AG04450 (cell line): ENCODE measurements around the gene PEA15. TPM values are rescaled to one million over a fixed set of nuclear protein-coding genes. Genes with fewer than 3 reads are reported as not detected.

Experiments used
- CTCF ChIA-PET: fragments of 300-600, 350-600 bp; formaldehyde crosslinking; extraction: SDS; loops from one replicate; lab custom pipeline; 2022; ENCODE audit warnings: antibody characterized with exemption, inconsistent platforms; lab: Charles Lee
- POLR2A ChIA-PET: fragments of 350-600 bp; formaldehyde crosslinking; extraction: SDS; loops from one replicate; lab custom pipeline; 2021; ENCODE audit warnings: antibody characterized with exemption, inconsistent platforms; lab: Yijun Ruan, JAX
- DNase-seq: peaks from one replicate; pipeline ENCODE4 v3.0.0-alpha.2; 2011; ENCODE audit warnings: low read depth, low spot score
- H3K27ac ChIP-seq: one replicate; pipeline ENCODE4 v1.5.1; 2012; ENCODE audit warnings: low read depth, low read length, control low read depth
- H3K27me3 ChIP-seq: one replicate; pipeline ENCODE4 v1.6.0; 2012; ENCODE audit warnings: low read length; ENCODE audit not compliant: control insufficient read depth, insufficient read depth
- H3K4me3 ChIP-seq: 2 replicates; pipeline ENCODE4 v1.5.1; 2011; ENCODE audit warnings: mild to moderate bottlenecking, low read depth, low read length, control low read depth
- H3K9me3 ChIP-seq: 2 replicates; pipeline ENCODE4 v1.5.1; 2012; ENCODE audit warnings: low read length; ENCODE audit not compliant: control insufficient read depth, insufficient read depth
- polyA plus RNA-seq: library from polyadenylated mRNA; depleted of rRNA; stranded (reverse); fragments of >200 nt; gene quantifications from 2 replicates; pipeline ENCODE4 v1.2.3, GENCODE V29; 2011
- TF ChIP-seq, protein P1 (sequence below): IDR thresholded peaks from 2 replicates; pipeline ENCODE4 v1.5.1; 2011; ENCODE audit warnings: low read depth, low read length, control low read depth, inconsistent platforms

PEA15 gene
- polyA plus RNA-seq, 1 experiment: 512 TPM

DNA sequence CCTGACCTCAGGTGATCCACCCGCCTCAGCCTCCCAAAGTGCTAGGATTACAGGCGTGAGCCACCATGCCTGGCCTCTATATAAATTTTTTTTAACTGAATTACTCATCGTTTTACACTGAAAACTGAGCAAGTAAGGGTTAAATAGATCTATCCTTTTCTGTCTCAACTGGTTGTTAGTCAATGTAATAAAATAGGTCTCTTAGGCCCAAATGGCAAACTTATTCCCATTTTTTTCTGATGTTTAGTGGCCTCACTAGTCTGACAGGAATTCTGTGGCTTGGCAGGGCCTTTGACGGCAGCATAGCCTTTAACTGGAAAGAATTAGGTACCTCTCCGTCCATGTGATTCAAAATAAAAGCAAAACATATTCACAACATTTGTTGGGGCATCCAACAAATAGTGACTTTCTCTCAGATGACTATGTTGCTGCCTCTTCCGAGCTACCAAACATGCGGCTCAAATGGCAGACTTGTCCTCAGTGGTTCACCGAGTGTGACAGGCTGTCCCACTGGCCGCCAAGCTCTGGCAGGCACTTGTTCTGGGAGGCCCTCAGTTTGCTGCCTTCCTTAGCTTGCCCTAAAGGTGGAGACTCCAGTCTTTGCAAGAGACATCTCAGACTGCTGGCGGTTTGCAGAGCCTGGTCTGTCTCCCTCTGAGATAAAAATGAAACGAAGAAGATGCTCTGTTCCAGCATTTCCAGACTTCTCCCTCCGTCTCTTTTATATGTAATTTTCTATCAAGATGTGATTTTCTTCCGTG is 36.4 kb upstream of the PEA15 start:
- Histone ChIP-seq H3K27ac (no peak overlapping the region), H3K4me3 (no peak overlapping the region), H3K27me3 (peaks cover 24% of the 10 kb centered on the region), H3K9me3 (no peaks in the 10 kb centered on the region)
- ChIA-PET POLR2A (no interaction called here), CTCF (interaction anchor here (0.7 to 0.9 kb wide), 3 partner anchors 25 to 84 kb away, joined by 3 to 5 read pairs (median 4); no protein-coding TSS in a partner anchor)
- TF ChIP-seq, protein P1, sequence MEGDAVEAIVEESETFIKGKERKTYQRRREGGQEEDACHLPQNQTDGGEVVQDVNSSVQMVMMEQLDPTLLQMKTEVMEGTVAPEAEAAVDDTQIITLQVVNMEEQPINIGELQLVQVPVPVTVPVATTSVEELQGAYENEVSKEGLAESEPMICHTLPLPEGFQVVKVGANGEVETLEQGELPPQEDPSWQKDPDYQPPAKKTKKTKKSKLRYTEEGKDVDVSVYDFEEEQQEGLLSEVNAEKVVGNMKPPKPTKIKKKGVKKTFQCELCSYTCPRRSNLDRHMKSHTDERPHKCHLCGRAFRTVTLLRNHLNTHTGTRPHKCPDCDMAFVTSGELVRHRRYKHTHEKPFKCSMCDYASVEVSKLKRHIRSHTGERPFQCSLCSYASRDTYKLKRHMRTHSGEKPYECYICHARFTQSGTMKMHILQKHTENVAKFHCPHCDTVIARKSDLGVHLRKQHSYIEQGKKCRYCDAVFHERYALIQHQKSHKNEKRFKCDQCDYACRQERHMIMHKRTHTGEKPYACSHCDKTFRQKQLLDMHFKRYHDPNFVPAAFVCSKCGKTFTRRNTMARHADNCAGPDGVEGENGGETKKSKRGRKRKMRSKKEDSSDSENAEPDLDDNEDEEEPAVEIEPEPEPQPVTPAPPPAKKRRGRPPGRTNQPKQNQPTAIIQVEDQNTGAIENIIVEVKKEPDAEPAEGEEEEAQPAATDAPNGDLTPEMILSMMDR: no peak
- no peak for DNase-seq

DNA sequence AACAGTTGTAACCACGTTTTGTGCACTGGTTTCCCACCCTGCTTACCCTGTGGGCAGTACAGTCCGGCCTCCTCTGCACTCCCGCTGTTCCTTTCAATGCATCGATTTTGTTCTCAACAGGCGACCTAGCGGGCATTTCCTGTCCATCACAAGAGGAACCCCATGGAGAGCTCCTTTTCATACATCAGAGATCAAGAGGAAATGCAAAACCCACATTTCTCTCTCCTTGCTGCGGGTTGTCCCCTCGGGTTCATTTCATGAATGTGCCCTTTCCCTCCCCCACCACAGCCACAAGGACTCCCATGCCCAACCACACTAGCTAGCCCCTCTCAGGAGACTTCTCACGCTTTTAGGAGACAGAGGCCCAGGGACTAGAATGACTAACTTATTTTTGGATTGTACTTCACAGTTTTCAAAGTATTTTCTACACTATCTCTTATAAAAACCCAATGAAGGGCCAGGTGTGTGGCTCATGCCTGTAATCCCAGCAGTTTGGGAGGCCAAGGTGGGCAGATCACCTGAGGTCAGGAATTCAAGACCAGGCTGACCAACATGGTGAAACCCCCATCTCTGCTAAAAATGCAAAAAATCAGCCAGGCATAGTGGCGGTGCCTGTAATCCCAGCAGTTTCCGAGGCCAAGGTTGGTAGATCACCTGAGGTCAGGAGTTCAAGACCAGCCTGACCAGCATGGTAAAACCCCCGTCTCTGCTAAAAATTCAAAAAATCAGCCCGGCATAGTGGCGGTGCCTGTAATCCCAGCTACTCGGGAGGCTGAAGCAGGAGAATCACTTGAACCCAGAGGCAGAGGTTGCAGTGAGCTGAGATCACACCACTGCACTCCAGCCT is 35.4 kb upstream of the PEA15 start:
- TF ChIP-seq, protein P1: no peak
- DNase-seq: no peak
- Histone ChIP-seq H3K4me3 (no peak overlapping the region), H3K9me3 (no peaks in the 10 kb centered on the region), H3K27me3 (peaks cover 27% of the 10 kb centered on the region), H3K27ac (no peak overlapping the region)
- CTCF ChIA-PET: interaction anchor here (0.7 to 1.2 kb wide), 4 partner anchors 23 to 85 kb away, joined by 3 to 5 read pairs (median 4); no protein-coding TSS in a partner anchor
- POLR2A ChIA-PET: no interaction called here

DNA sequence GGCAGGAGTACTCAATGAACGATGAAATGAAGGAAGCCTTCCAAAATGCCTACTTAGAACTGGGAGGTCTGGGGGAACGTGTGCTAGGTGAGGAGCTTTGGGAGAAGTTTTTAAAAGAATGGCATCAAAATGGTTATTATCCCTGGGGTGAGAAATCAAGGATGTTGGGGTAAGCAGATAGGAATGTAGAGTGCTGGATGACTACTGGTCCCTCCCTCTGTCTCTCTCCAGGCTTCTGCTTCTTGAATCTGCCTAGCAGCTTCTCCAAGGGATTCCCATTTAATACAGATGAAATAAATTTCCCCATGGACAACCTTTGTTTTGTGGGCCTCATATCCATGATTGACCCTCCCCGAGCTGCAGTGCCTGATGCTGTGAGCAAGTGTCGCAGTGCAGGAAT is 33.8 kb upstream of the PEA15 start:
- Histone ChIP-seq H3K4me3 (no peak overlapping the region), H3K27me3 (peaks cover 33% of the 10 kb centered on the region), H3K9me3 (no peaks in the 10 kb centered on the region), H3K27ac (no peak overlapping the region)
- POLR2A ChIA-PET: no interaction called here
- TF ChIP-seq, protein P1: no peak
- CTCF ChIA-PET: interaction anchor here (0.9 to 1.2 kb wide), 2 partner anchors 22 to 81 kb away, joined by 4 read pairs; no protein-coding TSS in a partner anchor
- no peak for DNase-seq

DNA sequence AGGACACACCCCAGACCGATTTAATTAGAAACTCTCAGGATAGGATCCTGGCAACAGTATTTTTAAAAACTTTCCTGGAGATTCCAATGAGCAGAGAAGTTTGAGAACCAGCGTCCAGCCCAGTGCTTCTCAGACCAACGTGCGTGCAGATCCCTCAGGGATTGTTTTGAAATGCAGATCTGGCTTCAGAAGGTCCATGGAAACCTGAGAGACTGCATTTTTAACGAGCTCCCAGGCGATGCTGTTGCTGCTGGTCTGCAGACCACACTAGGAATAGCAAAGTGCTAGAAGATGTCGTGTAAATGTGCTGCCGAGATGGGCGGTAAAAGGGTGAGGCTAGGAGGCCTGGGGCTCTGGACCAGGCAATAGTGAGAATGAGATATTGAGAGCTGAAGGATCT is 33.2 kb upstream of the PEA15 start:
- Histone ChIP-seq H3K27ac (no peak overlapping the region), H3K4me3 (no peak overlapping the region), H3K9me3 (no peaks in the 10 kb centered on the region), H3K27me3 (peaks cover 28% of the 10 kb centered on the region)
- no peak for DNase-seq
- ChIA-PET POLR2A (no interaction called here), CTCF (interaction anchor here (0.6 kb wide), 1 partner anchor 21 kb away, joined by 4 read pairs; no protein-coding TSS in a partner anchor)
- TF ChIP-seq, protein P1: no peak

DNA sequence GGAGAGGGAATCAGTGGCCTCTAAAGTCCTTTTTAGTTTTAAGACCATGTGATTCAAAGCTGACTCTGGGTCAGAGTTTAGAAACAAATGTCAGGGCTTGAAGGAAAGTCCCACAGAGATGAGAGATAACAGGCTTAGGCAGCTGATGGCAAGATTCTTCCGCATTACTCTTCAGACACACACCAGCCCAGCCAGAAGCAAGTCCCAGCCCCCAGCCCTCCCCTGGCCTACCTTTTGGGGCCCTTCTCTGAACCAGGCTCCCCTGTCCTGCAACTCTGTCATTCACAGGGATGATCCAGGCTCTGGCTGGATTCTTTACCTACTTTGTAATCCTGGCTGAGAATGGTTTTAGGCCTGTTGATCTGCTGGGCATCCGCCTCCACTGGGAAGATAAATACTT is 28.0 kb upstream of the PEA15 start:
- no peaks in the 10 kb centered on the region for H3K9me3 ChIP-seq
- TF ChIP-seq, protein P1: no peak
- POLR2A ChIA-PET: no interaction called here
- H3K27ac ChIP-seq: no peak overlapping the region
- CTCF ChIA-PET: interaction anchor here (0.5 to 0.8 kb wide), 2 partner anchors 92 to 435 kb away, joined by 3 to 4 read pairs; no protein-coding TSS in a partner anchor
- peaks cover 20% of the 10 kb centered on the region for H3K27me3 ChIP-seq
- no peak for DNase-seq
- no peak overlapping the region for H3K4me3 ChIP-seq
